GM12891 (cell line): ENCODE data around the gene SLC5A1.

Experiments
- DNase-seq: peaks from one replicate; pipeline ENCODE4 v3.0.0; 2011; ENCODE audit warnings: low spot score; ENCODE audit not compliant: insufficient read length
- FAIRE-seq: peaks from 2 replicates; lab custom pipeline; 2011; peaks lifted over from hg19 to GRCh38; lab: Jason Lieb, UNC
- PAX5 ChIP-seq: IDR thresholded peaks from 2 replicates; pipeline ENCODE4 v1.6.1; 2011; ENCODE audit warnings: low read length, moderate library complexity, mild to moderate bottlenecking; ENCODE audit not compliant: insufficient read depth, severe bottlenecking
- POLR2A ChIP-seq: IDR thresholded peaks from 2 replicates; pipeline ENCODE4 v1.6.1; 2011; ENCODE audit warnings: low read depth, low read length, control low read depth
- POLR2AphosphoS5 ChIP-seq: IDR thresholded peaks from 2 replicates; pipeline ENCODE4 v1.6.1; 2011; ENCODE audit warnings: low read depth, low read length, control low read depth
- POU2F2 ChIP-seq: IDR thresholded peaks from 2 replicates; pipeline ENCODE4 v1.6.1; 2011; ENCODE audit warnings: low read depth, mild to moderate bottlenecking, control low read depth, low read length, moderate library complexity
- SPI1 ChIP-seq: IDR thresholded peaks from 2 replicates; pipeline ENCODE4 v1.6.1; 2011; ENCODE audit warnings: low read depth, low read length, control low read depth
- TAF1 ChIP-seq: IDR thresholded peaks from 2 replicates; pipeline ENCODE4 v1.6.1; 2011; ENCODE audit warnings: low read depth, low read length, control low read depth

Gene SLC5A1

GRCh38 chr22:32048069-32048468, 5.0 kb downstream of the SLC5A1 start:
- FAIRE-seq (no peak), DNase-seq (no peak)
- TF ChIP-seq SPI1 (no peak), PAX5 (no peak), POU2F2 (no peak), POLR2A (no peak), POLR2AphosphoS5 (no peak), TAF1 (no peak)

- TF ChIP-seq POU2F2, result no peak
- TF ChIP-seq POLR2AphosphoS5, result no peak
- no peak for TF ChIP-seq PAX5
- TF ChIP-seq TAF1, result no peak
- no peak for TF ChIP-seq POLR2A
- no peak for TF ChIP-seq SPI1
- DNase-seq, result no peak
- FAIRE-seq, result no peak
Observed at GRCh38 chr22:32050678-32051515, 7.8 kb downstream of the SLC5A1 start.

GRCh38 chr22:32052244-32052643, 9.2 kb downstream of the SLC5A1 start:
- DNase-seq (no peak), FAIRE-seq (no peak)
- TF ChIP-seq POU2F2 (no peak), PAX5 (no peak), POLR2A (no peak), POLR2AphosphoS5 (no peak), TAF1 (no peak), SPI1 (no peak)

GRCh38 chr22:32052936-32053791, 10.1 kb downstream of the SLC5A1 start:
- TF ChIP-seq PAX5 (no peak), SPI1 (no peak), POLR2AphosphoS5 (no peak), POLR2A (no peak), TAF1 (no peak), POU2F2 (no peak)
- FAIRE-seq (no peak), DNase-seq (no peak)

- FAIRE-seq (no peak), DNase-seq (no peak)
- TF ChIP-seq TAF1, result no peak
- TF ChIP-seq POU2F2, result no peak
Observed at GRCh38 chr22:32055069-32055468, 12.0 kb downstream of the SLC5A1 start.

- TF ChIP-seq TAF1 (no peak), POLR2AphosphoS5 (no peak), SPI1 (no peak), POLR2A (no peak), PAX5 (no peak), POU2F2 (no peak)
- DNase-seq (no peak), FAIRE-seq (no peak)
Observed at GRCh38 chr22:32058656-32059260, 15.7 kb downstream of the SLC5A1 start.

- DNase-seq (no peak), FAIRE-seq (no peak)
- no peak for TF ChIP-seq TAF1
- TF ChIP-seq POU2F2, result no peak
- no peak for TF ChIP-seq POLR2A
- TF ChIP-seq SPI1, result no peak
- no peak for TF ChIP-seq PAX5
- TF ChIP-seq POLR2AphosphoS5, result no peak
Observed at GRCh38 chr22:32059426-32059825, 16.4 kb downstream of the SLC5A1 start.

- TF ChIP-seq POLR2A (no peak), POLR2AphosphoS5 (no peak), PAX5 (no peak), POU2F2 (no peak), SPI1 (no peak), TAF1 (no peak)
- FAIRE-seq (no peak), DNase-seq (no peak)
Observed at GRCh38 chr22:32063701-32064100, 20.6 kb downstream of the SLC5A1 start.

GRCh38 chr22:32066820-32067219, 23.8 kb downstream of the SLC5A1 start:
- no peak for FAIRE-seq
- no peak for TF ChIP-seq POLR2AphosphoS5
- TF ChIP-seq TAF1, result no peak

GRCh38 chr22:32067613-32068012, 24.6 kb downstream of the SLC5A1 start:
- FAIRE-seq, result no peak
- TF ChIP-seq POLR2A (no peak), PAX5 (no peak), TAF1 (no peak), POLR2AphosphoS5 (no peak), POU2F2 (no peak), SPI1 (no peak)
- DNase-seq, result no peak

More at GRCh38 chr22:32066820-32067219, 23.8 kb downstream of the SLC5A1 start:
- no peak for DNase-seq
